GM19240 (cell line): ENCODE results near the gene ZFYVE27.

Experiments used
- DNase-seq: peaks from one replicate; pipeline ENCODE4 v3.0.0; 2011; ENCODE audit warnings: low spot score; ENCODE audit not compliant: insufficient read length

Gene ZFYVE27

DNA sequence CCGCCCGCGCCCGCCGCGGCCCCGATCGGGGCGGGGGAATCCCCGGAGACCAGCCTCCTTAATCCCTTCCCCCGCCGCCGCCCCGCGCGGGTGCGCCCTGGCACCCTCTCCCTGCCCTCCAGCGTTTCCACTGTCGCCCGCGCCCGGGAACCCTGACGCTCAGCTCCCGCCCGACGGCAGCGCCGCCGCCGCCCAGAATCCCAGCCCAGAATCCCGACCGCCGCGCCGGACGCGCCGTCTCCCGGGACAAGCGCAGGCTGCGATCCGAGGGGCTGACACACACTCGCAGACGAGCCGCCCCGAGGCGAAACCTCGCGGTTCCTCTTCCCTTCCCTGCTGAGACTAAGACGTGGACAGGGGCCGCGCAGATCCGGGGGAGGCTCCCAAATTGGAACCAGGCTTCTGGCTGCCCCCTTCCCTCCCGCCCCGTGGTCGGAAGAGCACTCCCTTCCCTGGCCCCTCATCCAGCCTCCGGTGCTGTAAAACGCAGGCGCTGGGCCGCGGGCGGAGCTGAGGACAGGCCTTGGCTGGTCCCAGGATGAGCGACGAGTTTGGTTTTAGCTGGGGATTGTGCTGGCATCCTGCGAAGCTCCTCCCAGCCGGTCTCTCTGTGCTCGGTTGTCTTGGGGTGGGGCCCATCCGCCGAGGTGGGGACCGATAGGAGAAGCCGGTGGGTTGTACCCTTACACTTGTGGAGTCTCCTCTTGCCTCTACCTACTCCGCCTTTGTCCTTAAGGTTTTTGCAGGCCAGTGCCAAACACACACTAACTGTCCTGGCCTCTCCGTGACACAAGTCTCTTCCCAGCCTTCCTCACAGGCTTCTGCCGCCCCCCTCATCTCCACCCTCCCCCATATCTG lies 22.3 kb upstream of the ZFYVE27 start:
- peak; percentile 65 for DNase-seq

DNA sequence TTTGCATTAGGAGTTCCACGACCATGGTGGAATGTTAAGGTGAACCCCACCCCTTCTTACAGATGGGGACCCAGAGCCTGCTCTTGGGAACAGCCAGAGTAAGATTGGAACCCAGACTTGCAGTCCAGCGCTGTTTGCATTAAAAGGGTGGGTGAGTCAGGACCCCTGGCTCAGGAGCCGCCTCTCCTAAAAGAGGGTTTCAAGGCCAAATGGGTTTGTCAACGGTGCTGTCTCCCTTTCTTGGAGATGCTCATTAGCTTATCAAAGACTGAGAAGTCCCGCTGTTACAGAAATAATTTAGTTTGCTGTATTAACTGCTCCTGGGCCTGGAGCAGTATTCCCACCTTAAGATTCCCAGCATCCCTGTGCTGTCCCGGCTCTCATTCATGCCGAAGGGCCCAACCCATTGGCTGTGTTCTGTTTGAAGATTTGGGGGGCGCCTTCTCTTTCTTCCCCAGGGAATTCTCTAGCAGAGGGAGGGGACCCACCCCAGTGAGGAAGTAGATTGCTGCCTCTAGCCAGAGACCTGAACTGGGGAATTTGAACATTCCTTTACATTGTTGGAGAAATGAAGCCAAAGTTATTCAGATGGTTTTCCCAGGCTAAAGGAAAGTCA lies 21.6 kb upstream of the ZFYVE27 start:
- DNase-seq: no peak

DNA sequence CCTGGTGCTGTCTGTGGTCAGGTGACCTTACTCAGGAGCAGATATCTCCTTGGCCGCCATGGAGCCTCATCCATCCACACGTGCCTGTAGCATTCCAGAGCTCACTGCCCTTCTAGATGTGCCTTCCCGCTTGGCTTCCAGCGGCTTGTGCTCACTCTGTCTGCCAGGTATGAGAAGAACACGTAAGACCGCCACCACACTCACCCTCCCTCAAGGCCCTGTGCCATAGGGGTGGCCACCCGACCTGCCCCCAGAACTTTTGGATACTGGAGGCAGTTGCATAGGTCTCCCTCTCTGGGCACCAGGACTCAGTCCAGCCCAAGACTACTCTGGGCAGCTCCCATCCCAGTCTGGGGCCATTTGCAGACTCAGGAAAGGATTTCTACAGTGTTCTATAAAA lies 19.3 kb upstream of the ZFYVE27 start:
- DNase-seq: no peak

DNA sequence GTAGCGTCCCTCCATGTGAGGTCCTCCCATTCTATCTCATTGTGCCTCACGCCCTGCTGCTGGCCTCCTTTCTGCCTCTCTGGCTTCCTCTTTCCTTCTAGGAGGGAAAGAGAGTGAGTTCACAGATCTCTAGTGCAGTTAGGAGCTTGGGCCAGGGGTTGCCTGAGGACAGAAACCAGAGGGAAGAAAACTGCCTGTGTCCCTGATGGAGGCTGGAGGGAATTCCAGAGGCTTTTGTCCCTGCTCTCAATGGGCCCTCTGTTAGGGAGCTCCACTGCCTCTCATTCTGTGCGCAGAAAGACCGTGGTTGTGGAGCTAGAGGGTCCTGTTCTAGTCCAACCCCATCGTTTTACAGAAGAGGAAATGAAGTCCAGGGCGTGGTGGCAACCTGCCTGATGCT lies 18.8 kb upstream of the ZFYVE27 start:
- DNase-seq: no peak

DNA sequence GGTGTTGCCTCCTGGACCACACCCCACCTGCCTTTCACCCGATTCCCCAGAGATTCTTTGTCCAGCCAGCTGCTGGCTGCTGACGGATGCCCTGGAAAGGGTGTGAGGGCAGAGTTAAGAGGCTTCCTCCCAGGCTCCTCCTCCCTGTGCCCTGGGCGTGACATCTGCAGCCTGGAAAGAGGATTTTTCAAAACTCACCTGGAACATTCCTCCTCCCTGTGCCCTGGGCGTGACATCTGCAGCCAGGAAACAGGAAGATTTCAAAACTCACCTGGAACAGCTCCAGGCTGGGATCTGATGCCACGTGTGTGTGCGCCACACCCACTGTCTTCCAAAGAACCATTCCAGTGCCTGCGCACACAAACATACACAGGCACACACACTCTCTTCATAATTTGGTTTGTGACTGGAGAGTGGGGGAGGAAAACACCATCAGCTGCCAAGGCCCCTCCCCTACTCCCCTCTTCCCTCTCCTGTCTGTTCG lies 18.2 kb upstream of the ZFYVE27 start:
- DNase-seq: no peak

DNA sequence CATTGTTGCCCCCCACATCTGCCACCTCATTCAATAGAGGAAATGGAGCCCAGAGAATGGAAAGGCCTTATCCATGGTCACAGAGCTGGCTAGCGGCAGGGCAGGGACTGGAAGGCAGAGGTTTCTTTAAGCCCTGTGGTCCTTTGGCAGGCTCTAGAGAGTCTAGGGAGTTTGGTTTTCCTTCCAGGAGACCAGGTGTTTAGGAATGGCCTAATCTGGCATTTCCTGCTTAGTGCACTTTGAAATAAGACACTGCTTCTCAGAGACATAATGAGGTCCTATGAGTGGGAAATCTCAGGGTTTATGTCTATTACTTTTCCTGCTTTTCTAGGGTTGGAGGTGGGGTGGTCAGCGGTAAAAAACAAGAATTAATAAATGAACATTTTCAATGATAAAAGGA lies 17.3 kb upstream of the ZFYVE27 start:
- DNase-seq: no peak

DNA sequence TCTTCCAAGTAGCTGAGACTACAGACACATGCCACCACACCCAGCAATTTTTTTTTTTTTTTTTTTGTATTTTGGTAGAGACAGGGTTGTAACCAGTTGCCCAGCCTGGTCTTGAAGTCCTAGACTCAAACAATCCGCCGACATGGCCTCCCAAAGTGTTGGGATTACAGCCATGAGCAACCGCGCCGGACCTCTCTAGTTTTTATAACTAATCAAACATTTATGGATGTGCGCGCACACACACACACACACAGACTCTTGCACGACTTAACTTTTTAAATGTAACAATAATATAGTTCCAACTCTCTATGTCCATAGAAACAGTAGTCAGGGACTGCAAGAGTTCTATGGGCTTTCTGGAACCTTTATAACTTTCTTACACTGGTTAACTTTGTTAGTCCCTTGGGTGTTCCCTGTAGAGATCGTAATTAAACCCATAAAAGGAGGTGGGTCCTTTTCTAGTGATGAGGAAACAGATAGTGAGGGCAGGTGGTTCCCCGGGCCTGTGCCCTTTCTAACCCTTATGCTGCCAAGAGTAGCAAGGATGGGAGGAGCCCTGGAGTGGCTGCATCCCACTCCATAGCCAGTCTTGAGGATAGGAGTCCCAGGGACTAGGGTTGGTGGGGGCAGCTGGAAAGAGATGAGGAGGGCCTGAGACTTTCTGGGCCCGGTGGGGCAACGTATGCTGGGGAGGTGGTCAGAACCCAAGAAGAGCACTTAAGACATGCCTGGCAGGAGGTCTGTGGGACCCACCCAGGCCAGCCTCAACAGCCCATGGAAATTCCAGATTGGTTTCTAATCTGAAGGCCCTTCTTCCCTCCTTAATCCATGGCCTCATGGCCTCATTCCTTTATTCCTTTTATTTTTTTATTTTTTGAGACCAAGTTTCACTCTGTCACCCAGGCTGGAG lies 14.8 kb upstream of the ZFYVE27 start:
- no peak for DNase-seq

DNA sequence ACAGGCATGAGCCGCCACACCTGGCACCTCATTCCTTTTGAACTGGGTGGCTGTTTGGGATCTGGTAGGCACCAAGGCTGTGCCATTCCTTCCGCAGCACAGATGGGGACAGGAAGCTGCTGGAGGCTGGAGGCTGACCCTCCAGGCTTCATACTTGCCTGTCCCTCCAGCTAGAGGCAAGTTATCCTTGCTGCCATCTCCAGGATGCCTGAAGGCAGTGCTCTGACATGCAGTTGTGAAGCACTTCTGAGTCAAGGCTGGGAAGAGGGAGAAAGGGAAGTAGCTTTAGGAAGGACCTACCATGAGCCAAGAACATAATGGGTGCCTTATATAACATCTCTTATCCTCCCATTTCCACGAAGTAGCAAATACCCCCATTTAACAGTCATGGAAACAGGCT lies 13.9 kb upstream of the ZFYVE27 start:
- no peak for DNase-seq

DNA sequence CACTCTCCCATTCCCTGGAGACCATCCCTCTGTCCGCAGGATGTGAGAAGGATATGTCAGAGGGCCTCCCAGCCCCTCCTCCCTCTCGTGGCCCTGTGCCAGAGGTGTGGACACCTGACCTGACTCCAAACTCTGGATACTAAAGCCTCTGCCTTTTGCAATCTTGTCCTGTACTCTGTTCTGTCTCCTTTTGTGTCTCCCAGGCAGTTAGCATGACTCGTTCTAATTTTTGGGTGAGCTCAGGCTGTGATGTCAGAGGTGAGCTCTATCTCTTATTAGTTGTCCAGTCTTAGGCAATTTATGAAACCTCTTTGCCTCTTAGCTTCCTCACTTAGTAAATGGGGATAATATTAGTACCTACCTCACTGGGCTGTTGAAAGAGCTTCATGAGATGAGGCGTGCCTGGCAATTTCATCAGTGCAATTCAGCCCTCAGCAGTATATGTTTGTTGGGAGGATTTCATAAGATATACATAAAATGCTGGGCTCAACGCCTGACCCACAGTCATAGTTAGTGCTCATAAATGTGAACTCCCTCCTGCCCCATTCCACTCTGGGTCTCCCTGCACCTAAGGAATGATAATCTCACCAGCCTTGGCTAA lies 12.5 kb upstream of the ZFYVE27 start:
- no peak for DNase-seq

DNA sequence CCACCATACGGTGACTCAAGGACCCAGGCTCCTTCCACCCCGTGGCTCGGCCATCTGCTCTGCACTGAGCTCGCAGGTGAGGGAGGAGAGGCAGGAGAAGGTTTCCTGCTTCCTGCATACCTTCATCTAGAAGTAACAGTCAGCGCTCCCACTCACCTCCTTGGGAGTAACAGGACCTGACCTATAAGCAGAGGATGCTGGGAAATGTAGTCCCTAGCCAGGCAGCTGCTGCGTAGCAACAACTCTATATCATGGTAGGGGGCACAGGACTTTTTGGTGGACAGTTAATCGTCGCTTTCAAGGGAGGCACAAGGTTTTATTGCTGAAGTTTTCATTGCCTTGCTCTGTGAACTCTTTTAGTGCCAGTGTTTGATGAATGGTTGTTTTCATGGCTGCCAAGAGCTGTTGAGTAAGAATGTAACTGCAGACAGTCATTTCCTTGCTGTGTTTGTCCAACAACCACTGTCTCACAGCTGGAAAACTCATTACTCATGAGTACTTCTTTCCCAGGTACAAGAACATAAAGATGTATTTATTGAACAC lies 10.2 kb upstream of the ZFYVE27 start:
- DNase-seq: no peak

DNA sequence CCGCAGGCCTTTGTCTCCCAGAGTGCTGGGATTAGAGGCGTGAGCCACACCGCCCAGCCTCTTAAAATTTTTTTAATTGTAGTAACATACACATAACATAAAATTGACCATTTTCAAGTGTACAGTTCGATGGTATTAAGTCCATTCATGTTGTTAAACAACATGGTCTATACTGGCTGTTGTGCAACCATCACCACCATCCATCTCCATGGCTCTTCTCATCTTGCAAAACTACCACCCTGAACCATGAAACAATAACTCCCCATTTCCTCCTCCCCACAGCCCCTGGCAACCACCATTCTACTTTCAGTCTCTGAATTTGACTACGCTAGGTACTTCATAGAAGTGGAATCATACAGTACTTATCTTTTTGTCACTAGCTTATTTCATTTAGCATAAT lies 7.9 kb upstream of the ZFYVE27 start:
- no peak for DNase-seq

DNA sequence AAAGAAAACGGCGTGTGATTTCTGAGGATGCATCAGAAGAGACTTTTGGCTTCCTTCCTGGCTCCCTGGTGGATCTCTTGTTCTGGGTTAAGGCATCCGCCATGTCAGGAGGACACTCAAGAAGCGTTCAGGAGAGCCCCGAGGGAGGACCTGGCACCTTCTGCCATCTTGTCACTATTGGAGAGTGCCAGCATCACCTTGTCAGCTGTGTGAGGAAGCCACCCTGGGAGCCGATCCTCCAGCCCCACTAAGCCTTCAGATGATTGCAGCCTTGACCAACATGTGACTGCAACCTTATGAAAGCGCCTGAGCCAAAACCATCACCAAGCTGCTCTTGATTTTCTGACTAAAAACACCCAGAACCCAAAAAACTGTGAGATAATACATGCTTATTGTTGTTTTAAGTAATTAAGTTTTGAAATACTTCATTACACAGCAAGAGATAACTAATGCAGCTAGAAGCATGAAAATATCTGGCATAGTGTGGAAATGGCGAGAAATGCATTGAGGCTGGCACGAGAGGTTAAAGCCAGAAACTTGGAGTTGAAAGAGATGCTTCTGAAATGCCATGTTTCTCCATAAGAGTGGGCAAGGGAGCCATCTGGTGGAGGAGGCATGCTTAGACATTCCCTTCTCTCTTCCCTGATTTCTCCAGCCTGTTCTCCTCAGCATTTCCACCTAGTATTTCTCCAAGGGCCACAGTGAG lies 5.4 kb upstream of the ZFYVE27 start:
- DNase-seq: no peak

DNA sequence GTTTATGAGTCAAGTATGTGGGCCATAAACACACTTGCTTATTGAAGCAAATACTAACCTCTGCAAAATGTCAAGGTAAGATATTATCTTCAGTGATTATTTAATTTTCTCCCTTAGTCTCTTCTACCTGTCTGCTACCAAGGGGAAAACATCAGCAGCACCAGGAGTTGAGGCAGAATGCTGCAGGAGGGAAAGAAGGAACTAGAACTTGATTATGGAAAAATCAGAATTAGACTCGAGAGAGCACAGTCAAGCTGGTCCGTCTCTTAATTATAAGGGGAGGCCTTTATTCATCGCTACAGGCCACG lies 4.9 kb upstream of the ZFYVE27 start:
- DNase-seq: no peak

DNA sequence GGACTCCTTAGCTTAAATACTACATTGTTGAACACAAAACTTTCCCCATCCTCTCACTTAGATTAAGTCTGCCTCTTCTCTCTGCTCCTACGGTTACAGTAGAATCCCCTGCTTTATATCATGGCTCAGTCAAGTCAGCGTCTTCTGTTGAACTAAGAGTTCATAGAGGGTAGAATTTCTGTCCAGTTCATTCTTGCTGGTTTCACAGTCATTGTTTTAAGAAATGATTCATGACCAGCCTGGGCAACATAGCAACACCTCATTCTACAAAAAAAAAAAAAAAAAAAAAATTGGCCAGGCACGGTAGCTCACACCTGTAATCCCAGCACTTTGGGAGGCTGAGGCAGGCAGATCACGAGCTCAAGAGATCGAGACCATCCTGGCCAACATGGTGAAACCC lies 3.7 kb upstream of the ZFYVE27 start:
- no peak for DNase-seq

DNA sequence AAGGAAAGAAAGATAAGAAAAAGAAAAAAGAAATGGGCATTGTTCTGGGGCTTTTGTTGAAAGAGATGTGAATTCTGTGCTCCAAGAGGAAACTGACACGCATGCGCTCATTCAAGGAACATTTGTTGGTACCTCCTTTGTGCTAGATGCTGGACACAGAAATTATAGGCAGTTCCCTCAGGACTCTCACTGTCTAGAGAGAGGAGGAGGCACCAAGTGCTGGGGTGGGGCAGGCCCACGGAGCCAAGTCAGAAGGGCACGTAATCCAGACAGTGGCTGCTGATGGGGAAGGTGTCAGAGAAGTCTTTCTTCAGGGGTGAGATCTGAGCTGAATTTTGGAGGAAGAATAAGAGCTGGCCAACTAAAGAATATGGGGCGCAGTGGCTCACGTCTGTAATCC lies 2.9 kb upstream of the ZFYVE27 start:
- no peak for DNase-seq

DNA sequence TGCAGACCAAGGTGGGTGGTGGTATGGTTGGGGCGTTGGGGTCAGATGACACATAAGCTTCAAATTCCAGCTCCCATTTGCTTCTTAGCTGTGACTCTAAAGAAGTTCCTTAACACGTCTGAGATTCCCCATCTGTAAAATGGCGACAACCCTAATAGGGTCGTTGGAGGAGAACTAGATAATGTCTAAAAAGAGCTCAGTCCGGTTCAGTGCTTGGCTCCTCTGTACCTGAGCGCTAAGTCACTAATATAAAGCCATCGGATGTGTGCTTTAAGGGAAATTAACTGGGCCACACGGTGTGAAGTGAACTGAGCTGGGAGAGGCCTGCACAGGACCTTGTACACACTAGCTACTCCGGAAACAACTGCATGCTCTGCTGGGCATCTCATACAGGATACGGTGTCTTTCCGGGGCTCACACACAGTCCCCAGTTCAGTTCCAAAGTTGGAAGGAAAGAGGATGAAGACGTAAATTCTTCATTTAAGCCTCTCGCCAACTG lies 476 bp upstream of the ZFYVE27 start:
- DNase-seq: no peak

DNA sequence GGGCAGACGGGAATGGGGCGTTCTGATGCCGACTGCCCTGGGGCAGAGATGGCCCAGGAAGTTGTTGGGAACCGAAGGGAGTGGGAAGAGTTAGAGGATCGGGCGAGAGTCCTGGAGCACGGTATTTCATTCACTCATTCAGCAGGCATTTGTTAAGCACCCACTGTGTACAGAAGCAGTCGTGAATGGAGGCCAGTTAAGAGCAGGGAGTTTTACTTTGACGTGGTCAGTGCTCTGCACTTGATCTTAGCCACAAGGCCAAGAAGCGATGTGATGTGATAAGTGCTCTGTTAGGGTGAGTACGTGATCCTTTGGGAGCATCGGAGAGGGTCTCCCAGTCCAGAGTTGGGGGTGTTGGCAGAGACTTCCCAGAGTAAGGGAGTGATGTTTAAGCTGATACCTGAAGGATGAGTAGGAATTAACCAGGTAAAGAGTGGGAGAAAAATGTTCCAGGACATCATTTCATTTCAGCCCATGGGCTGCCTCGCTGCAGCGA lies 890 bp downstream of the ZFYVE27 start:
- no peak for DNase-seq

DNA sequence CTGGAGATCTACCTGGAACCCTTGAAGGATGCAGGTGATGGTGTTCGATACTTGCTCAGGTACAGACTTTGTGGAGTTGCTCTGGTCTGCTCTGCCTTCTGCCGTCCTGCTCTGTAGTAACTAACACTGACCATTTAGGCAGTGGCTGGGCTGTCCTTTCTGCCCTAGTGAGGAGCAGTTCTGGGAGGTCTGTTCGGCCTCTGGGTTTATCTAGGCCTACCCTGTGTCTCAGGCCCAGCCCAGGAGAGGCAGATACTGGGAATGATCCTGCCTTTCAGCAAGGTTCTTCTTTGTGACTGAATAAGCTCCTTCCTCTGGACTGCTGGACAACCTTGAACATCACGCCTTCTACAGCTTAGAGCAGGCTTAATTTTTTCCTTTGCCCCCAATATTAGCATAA lies 1.7 kb downstream of the ZFYVE27 start:
- no peak for DNase-seq

DNA sequence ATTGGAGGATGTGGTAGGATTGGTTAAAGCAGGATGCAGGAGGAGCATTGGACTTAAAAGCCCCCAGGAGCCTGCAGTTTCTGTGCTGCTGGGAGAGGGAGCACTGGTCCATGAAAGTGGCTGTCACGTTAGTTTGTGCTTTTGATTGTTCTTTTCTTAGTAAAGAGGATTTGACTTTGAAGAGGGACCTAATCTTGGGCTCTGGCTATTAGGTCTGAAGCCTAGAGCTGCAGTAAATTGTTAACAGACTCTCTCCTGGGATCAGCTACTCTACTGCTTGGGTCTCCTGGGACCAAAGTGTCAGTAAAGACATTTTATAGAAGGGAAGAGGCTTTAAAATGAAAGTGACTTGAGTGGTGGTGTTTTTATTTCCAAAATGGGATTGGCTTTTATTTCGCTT lies 3.7 kb downstream of the ZFYVE27 start:
- no peak for DNase-seq

DNA sequence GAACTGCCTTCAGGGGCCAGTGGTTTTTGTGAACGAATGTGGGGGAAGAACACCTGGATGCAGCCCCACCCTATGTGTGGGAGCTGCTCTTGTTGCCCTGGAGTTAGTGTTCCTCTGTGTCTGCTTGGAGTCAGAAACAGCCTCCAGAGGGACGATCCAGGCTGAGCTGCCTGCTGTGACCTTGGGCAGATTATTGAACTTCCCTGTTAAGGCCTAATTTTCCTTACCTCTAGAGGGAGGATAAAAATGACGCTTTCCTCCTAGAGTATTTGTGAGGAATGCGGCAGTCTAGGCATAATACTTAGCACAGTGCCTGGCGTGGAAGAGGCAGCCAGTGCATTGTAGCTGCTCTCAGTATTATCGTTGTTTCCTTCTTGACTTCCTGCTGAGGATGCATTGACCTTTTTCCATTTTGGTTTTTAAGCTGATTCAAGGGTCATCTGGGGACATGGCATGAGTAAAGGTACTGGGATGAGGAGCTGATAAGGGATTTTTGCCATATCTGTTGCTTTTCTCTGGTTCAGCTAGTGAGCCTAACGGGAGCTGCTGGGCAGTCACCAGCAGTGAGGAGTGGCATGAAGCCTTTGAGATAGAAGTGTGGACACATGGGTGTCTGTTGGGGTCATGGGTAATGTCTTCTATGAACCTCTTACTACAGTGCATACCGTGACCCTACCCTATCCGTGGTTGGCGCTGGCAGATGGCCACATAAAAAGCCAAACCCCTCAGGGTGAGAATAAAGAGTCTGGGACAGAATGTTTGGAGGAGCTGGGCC lies 6.4 kb downstream of the ZFYVE27 start:
- no peak for DNase-seq
